Stomach (tissue), 9 donors: ENCODE results near the gene ITPRIPL2. TPM values are rescaled to one million over a fixed set of nuclear protein-coding genes. Genes with fewer than 3 reads are reported as not detected.

ENCODE experiments used
- DNase-seq, 2 donors: peaks; one replicate each; pipeline versions ENCODE4 v3.0.0 to v3.0.0-alpha.2; 2013 to 2019
- H3K27ac ChIP-seq, 5 donors: fragments of 200-600 bp in 4 of 5; sonication (generic) in 4 of 5; one replicate each; pipeline ENCODE4 v1.5.1; 2013 to 2019; ENCODE audit warnings: mild to moderate bottlenecking in 1 of 5, moderate library complexity in 1 of 5
- H3K27me3 ChIP-seq, 3 donors: fragments of 200-600 bp; sonication (generic); one replicate each; pipeline ENCODE4 v1.5.1; 2017 to 2019; ENCODE audit warnings: mixed run types in 1 of 3
- H3K36me3 ChIP-seq, 4 donors: fragments of 200-600 bp; sonication (generic); 1 replicate in 3 of 4; 2 replicates in 1 of 4; pipeline ENCODE4 v1.5.1; 2016 to 2019
- H3K4me1 ChIP-seq, 4 donors: fragments of 200-600 bp; sonication (generic); one replicate each; pipeline ENCODE4 v1.5.1; 2016 to 2019
- H3K4me3 ChIP-seq, 4 donors: fragments of 200-600 bp; sonication (generic) in 3 of 4; one replicate each; pipeline ENCODE4 v1.5.1; 2016 to 2019; ENCODE audit warnings: mild to moderate bottlenecking in 1 of 4
- H3K9me3 ChIP-seq, 4 donors: fragments of 200-600 bp; sonication (generic); one replicate each; pipeline ENCODE4 v1.5.1; 2016 to 2019
- EP300 ChIP-seq: sonication (generic); formaldehyde crosslinking; IDR thresholded peaks from one replicate; pipeline ENCODE4 v1.6.1; 2017; ENCODE audit warnings: antibody characterized with exemption
- POLR2A ChIP-seq, 4 donors: fragments of 450-650 bp; IDR thresholded peaks; one replicate each; pipeline ENCODE4 v1.6.1; 2016; ENCODE audit warnings: antibody characterized with exemption in 4 of 4, control low read depth in 2 of 4, mild to moderate bottlenecking in 1 of 4, moderate library complexity in 1 of 4
- POLR2AphosphoS5 ChIP-seq, 3 donors: sonication (generic); formaldehyde crosslinking; IDR thresholded peaks; one replicate each; pipeline ENCODE4 v1.6.1; 2016; ENCODE audit warnings: antibody characterized with exemption in 3 of 3
- WGBS, 5 donors: extraction: QIAGEN DNeasy Blood & Tissue Kit in 3 of 5; methylation state at CpG; one replicate each; pipeline versions ENCODE4 v1.1.5 to v1.1.7; 2013 to 2018; 5-methylcytosine and 5-hydroxymethylcytosine counted together
- intact Hi-C: fragments of 100-400 bp; cut with DNase I; formaldehyde crosslinking; loops from one replicate; pipeline ENCODE4 v1.15.1; 2023; ENCODE audit warnings: low total_unique reads
- polyA plus RNA-seq, 3 donors: library from polyadenylated mRNA; stranded (reverse); fragments of 200-250 nt; gene quantifications; one replicate each; pipeline ENCODE4 v1.2.3, GENCODE V29; 2013
- total RNA-seq, 5 donors: library from RNA; depleted of rRNA; stranded (reverse); fragments of >200 nt; gene quantifications; one replicate each; pipeline versions ENCODE4 v1.1.0 to v1.2.3, GENCODE V29; 2014 to 2016
- TF ChIP-seq, protein P1 (sequence below), 7 experiments: fragments of 450-650 bp in 4 of 7; fragments of 200-600 bp in 3 of 7; sonication (generic) in 3 of 7; IDR thresholded peaks; one replicate each; pipeline ENCODE4 v1.5.1; 2016 to 2019; ENCODE audit warnings: antibody characterized with exemption in 7 of 7, control low read depth in 2 of 7, mild to moderate bottlenecking in 1 of 7
- donor health status: healthy with polysubstance abuse.
- donor health status: Bipolar disorder and iron deficiency.
- donor health status: healthy.

Gene ITPRIPL2
- total and polyA plus RNA-seq, 8 donors, result 7.6 to 48.7 (median 21.6) TPM

DNA sequence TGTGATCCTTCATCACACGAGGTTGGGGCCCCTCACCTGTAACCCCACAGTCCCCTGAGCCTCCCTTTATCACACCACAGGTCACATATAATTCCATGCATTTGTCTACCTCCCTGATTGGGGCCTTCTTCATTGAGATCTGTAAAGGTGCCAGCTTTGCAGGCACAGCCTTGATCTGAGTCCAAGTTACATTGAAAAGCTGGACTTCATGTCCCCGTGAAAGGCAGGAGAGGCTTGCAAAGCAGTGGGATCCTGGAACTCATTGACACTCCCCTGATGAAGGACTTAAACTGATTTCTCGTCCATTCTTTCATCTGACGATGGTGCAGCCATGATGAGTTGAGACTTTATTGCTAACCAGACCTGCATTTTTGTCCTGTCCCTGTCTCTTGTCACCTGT is 50.5 kb downstream of the ITPRIPL2 start:
- no peaks in the 10 kb centered on the region for H3K36me3 ChIP-seq
- intact Hi-C loops, result loop anchor here (10.0 kb wide), 1 partner anchor 211 kb away; no protein-coding TSS in a partner anchor
- no peak for TF ChIP-seq EP300
- TF ChIP-seq, protein P1, sequence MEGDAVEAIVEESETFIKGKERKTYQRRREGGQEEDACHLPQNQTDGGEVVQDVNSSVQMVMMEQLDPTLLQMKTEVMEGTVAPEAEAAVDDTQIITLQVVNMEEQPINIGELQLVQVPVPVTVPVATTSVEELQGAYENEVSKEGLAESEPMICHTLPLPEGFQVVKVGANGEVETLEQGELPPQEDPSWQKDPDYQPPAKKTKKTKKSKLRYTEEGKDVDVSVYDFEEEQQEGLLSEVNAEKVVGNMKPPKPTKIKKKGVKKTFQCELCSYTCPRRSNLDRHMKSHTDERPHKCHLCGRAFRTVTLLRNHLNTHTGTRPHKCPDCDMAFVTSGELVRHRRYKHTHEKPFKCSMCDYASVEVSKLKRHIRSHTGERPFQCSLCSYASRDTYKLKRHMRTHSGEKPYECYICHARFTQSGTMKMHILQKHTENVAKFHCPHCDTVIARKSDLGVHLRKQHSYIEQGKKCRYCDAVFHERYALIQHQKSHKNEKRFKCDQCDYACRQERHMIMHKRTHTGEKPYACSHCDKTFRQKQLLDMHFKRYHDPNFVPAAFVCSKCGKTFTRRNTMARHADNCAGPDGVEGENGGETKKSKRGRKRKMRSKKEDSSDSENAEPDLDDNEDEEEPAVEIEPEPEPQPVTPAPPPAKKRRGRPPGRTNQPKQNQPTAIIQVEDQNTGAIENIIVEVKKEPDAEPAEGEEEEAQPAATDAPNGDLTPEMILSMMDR (IDR thresholded peaks at IDR 0.05), result no peak
- no peak for TF ChIP-seq POLR2A (IDR thresholded peaks at IDR 0.05)
- no peak for TF ChIP-seq POLR2AphosphoS5 (IDR thresholded peaks at IDR 0.05)
- H3K4me3 ChIP-seq, result no peak overlapping the region
- H3K4me1 ChIP-seq, result peaks cover 10 to 21% (median 19%) of the 10 kb centered on the region in 4 donors
- DNase-seq, result peak in 1 of 2 donors; percentile 34
- peaks cover 0 to 6% (median 0%) of the 10 kb centered on the region in 4 donors for H3K9me3 ChIP-seq
- H3K27me3 ChIP-seq, result peaks cover 0 to 25% (median 18%) of the 10 kb centered on the region in 3 donors
- H3K27ac ChIP-seq, result no peak overlapping the region
- WGBS, 5 donors, result 25 to 58% (median 41%) methylated on average over 4 of the region's 4 CpGs

DNA sequence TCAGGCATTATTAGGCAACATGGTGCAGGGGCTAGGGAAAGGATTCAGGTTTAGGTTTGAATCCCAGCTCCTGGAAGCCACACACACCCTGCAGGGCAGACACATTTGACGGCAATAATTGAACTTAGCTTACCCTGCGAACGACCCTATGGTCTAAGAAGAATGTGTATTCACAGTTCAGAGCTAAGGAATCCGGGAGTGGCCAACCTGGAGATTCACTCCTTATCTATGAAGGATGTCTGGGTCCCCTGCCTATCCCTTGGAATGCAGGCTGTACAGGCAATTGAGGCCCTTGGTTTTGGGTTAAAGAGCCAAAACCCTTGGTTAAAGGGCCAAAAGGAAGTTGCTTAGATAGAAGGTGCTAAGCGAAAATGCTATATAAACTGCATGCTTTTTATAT is 51.3 kb downstream of the ITPRIPL2 start:
- DNase-seq, result no peak
- no peak overlapping the region for H3K27ac ChIP-seq
- 79 to 88% (median 80%) methylated on average over 5 of the region's 5 CpGs for whole genome bisulfite sequencing, 5 donors
- TF ChIP-seq POLR2AphosphoS5 (IDR thresholded peaks at IDR 0.05) (no peak), POLR2A (IDR thresholded peaks at IDR 0.05) (no peak), EP300 (no peak)
- TF ChIP-seq, protein P1 (IDR thresholded peaks at IDR 0.05), result no peak
- no peaks in the 10 kb centered on the region for H3K36me3 ChIP-seq
- peaks cover 0 to 6% (median 0%) of the 10 kb centered on the region in 4 donors for H3K9me3 ChIP-seq
- no peak overlapping the region for H3K4me3 ChIP-seq
- intact Hi-C loops, result loop anchor here (5.0 to 10.0 kb wide), 2 partner anchors 78 to 210 kb away; no protein-coding TSS in a partner anchor
- H3K4me1 ChIP-seq, result peaks cover 10 to 25% (median 22%) of the 10 kb centered on the region in 4 donors
- peaks cover 0 to 33% (median 21%) of the 10 kb centered on the region in 3 donors for H3K27me3 ChIP-seq

DNA sequence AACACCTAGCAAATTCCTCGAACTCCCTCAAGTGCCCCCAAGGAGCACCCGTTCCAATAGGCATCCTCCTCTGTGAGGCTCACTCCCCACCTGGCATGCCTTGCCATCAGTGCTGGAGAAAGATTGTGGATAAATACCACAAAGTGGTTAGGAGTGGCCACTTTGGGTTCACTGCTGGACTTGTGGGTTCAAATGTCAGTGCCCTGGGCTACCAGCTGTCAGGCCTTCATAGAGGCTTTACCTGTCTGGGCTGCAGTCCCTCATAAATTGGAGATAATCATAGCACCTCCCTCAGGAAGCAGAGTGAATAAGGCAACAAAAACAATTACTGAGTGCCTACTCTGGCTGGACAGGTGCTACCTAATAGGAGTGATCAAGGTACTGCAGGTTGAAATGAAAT is 52.7 kb downstream of the ITPRIPL2 start:
- H3K36me3 ChIP-seq, result no peaks in the 10 kb centered on the region
- WGBS, 5 donors, result 74 to 82% (median 81%) methylated on average over 2 of the region's 2 CpGs
- H3K4me3 ChIP-seq, result no peak overlapping the region
- H3K4me1 ChIP-seq, result peaks cover 10 to 25% (median 22%) of the 10 kb centered on the region in 4 donors
- H3K27me3 ChIP-seq, result peaks cover 0 to 33% (median 21%) of the 10 kb centered on the region in 3 donors
- intact Hi-C loops, result loop anchor here (5.0 to 10.0 kb wide), 2 partner anchors 79 to 208 kb away; no protein-coding TSS in a partner anchor
- H3K27ac ChIP-seq, result no peak overlapping the region
- peaks cover 0 to 6% (median 0%) of the 10 kb centered on the region in 4 donors for H3K9me3 ChIP-seq
- no peak for TF ChIP-seq POLR2A (IDR thresholded peaks at IDR 0.05)
- TF ChIP-seq EP300, result no peak
- TF ChIP-seq, protein P1 (IDR thresholded peaks at IDR 0.05), result no peak
- TF ChIP-seq POLR2AphosphoS5 (IDR thresholded peaks at IDR 0.05), result no peak
- no peak for DNase-seq

DNA sequence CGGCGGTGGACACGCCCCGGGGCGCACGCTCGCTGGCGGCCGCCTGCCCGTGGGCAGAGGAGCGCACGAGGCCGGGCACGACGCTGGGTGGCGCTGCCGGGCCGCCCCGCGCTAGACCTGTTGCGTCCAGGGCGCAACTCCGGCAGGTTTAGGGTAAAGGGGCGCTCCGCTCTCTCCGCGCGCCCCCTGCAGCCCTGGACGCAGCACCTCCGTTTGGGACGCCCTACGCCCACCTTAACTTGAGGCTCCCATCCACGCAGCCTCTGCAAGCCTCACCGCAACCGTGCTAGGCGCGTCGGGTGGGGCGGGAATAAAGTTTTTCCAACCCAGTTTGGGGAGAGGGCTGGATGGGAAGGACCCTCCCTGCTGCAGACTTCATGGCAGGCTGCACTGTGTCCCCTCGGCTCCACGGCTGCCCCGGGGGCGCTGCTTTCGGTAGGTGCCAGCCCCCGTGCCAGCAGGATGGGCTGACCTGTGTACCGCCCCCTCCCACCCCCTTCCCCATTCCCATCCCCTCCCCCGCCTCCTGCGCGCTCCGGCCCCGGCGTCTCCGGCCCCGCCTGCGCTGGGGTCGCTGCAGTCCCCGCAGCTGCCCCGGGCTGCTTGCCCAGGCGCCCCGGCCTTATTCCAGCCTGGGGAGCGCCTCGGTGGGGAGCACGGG is 54.1 kb downstream of the ITPRIPL2 start, which contains the start of gene SYT17:
TSS of gene SYT17 (plus strand) at position 531 of the 661 bp plus-strand sequence. CDS start 407 bp downstream, outside the sequence.
- H3K4me3 ChIP-seq, result peak within 1 kb of the TSS; percentile 56 to 90 (median 76)
- H3K27ac ChIP-seq, result peak within 1 kb of the TSS; percentile 33 to 82 (median 76)
- H3K36me3 ChIP-seq, result no peaks in the 10 kb centered on the region
- WGBS, 5 donors, result 0 to 1% (median 1%) methylated on average over 19 to 63 of the region's 63 CpGs
- H3K4me1 ChIP-seq, result peaks cover 10 to 33% (median 22%) of the 10 kb centered on the region in 4 donors
- TF ChIP-seq POLR2AphosphoS5 (IDR thresholded peaks at IDR 0.05), result peak in 2 of 3 donors; percentile 13 to 39
- TF ChIP-seq, protein P1 (IDR thresholded peaks at IDR 0.05), result peak in 4 of 7 experiments; percentile 28 to 86 (median 76)
- TF ChIP-seq POLR2A (IDR thresholded peaks at IDR 0.05), result no peak
- TF ChIP-seq EP300, result no peak
- peaks cover 0 to 33% (median 21%) of the 10 kb centered on the region in 3 donors for H3K27me3 ChIP-seq
- H3K9me3 ChIP-seq, result peaks cover 0 to 6% (median 0%) of the 10 kb centered on the region in 4 donors
- intact Hi-C loops, result loop anchor here (5.0 to 10.0 kb wide), 2 partner anchors 81 to 207 kb away; no protein-coding TSS in a partner anchor
- DNase-seq, result peak; percentile 81 to 95
